H1 (cell line): ENCODE measurements around the gene MAPRE2. TPM values are rescaled to one million over a fixed set of nuclear protein-coding genes. Genes with fewer than 3 reads are reported as not detected.

Source experiments
- CTCF ChIA-PET: fragments of 300-600 bp; sonication (Branson Sonifier 250); formaldehyde crosslinking; loops from one replicate; lab custom pipeline; 2021; ENCODE audit not compliant: partially characterized antibody; lab: Charles Lee
- POLR2A ChIA-PET: fragments of 300-600 bp; sonication (Branson Sonifier 250); formaldehyde crosslinking; loops from one replicate; lab custom pipeline; 2021; ENCODE audit warnings: inconsistent platforms; ENCODE audit not compliant: partially characterized antibody; lab: Charles Lee
- DNase-seq, 2 experiments: peaks; one replicate each; pipeline versions ENCODE4 v3.0.0 to v3.0.0-alpha.2; 2010 to 2022; ENCODE audit warnings: low spot score in 2 of 2, low read depth in 1 of 2, mixed read lengths in 1 of 2
- FAIRE-seq: peaks from 2 replicates; lab custom pipeline; 2011; peaks lifted over from hg19 to GRCh38; lab: Jason Lieb, UNC
- H2AFZ ChIP-seq: 2 replicates; pipeline ENCODE4 v1.8.1; 2012; ENCODE audit warnings: low read length, inconsistent platforms
- H2AK5ac ChIP-seq: 2 replicates; pipeline ENCODE4 v1.6.1; 2013; ENCODE audit warnings: low read depth, low read length
- H2BK120ac ChIP-seq: replicated peaks from 2 replicates; pipeline ENCODE3; 2013; ENCODE audit warnings: low read depth, low read length, inconsistent platforms
- H2BK12ac ChIP-seq: 2 replicates; pipeline ENCODE4 v1.6.1; 2013; ENCODE audit warnings: low read depth, low read length
- H2BK15ac ChIP-seq: 2 replicates; pipeline ENCODE4 v1.6.1; 2013; ENCODE audit warnings: low read length
- H2BK20ac ChIP-seq: 2 replicates; pipeline ENCODE4 v1.6.1; 2013; ENCODE audit warnings: low read length
- H2BK5ac ChIP-seq: 2 replicates; pipeline ENCODE4 v1.6.1; 2013; ENCODE audit warnings: low read depth, low read length
- H3K14ac ChIP-seq: 2 replicates; pipeline ENCODE4 v1.6.1; 2013; ENCODE audit warnings: inconsistent platforms; ENCODE audit not compliant: insufficient read length
- H3K18ac ChIP-seq: 2 replicates; pipeline ENCODE4 v1.6.1; 2013; ENCODE audit warnings: low read length; ENCODE audit errors: extremely low read depth
- H3K23ac ChIP-seq: 2 replicates; pipeline ENCODE4 v1.6.1; 2013; ENCODE audit warnings: inconsistent platforms; ENCODE audit not compliant: insufficient read length
- H3K23me2 ChIP-seq: 2 replicates; pipeline ENCODE4 v1.6.1; 2013; ENCODE audit warnings: low read depth, low read length
- H3K27ac ChIP-seq: 2 replicates; pipeline ENCODE4 v1.6.1; 2011; ENCODE audit warnings: low read depth, low read length, inconsistent platforms
- H3K27me3 ChIP-seq, 4 experiments: replicated peaks in 1 of 4; 1 replicate in 1 of 4; 2 replicates in 3 of 4; pipeline versions ENCODE4 v1.6.1 to v1.8.1; 2011 to 2013; ENCODE audit warnings: low read length in 3 of 4, mild to moderate bottlenecking in 3 of 4, inconsistent platforms in 2 of 4, mixed read lengths in 2 of 4, moderate library complexity in 1 of 4; ENCODE audit not compliant: control insufficient read depth in 3 of 4, insufficient read depth in 3 of 4; ENCODE audit errors: extremely low read depth in 1 of 4
- H3K36me3 ChIP-seq, 4 experiments: 2 replicates each; pipeline versions ENCODE4 v1.6.1 to v1.8.1; 2011 to 2013; ENCODE audit warnings: mild to moderate bottlenecking in 4 of 4, low read length in 3 of 4, moderate library complexity in 2 of 4, control low read depth in 1 of 4, inconsistent platforms in 1 of 4; ENCODE audit not compliant: insufficient read depth in 4 of 4, control insufficient read depth in 2 of 4
- H3K4ac ChIP-seq: replicated peaks from 2 replicates; pipeline ENCODE3; 2013; ENCODE audit warnings: low read length, low read depth, mixed read lengths, inconsistent platforms; ENCODE audit not compliant: insufficient read length
- H3K4me1 ChIP-seq, 4 experiments: replicated peaks in 1 of 4; 1 replicate in 1 of 4; 2 replicates in 3 of 4; pipeline versions ENCODE4 v1.6.1 to v1.8.1; 2011 to 2013; ENCODE audit warnings: low read length in 3 of 4, inconsistent platforms in 2 of 4, mixed read lengths in 1 of 4; ENCODE audit not compliant: insufficient read depth in 4 of 4, control insufficient read depth in 3 of 4
- H3K4me2 ChIP-seq, 2 experiments: 2 replicates each; pipeline versions ENCODE4 v1.6.1 to v1.8.1; 2011 to 2013; ENCODE audit warnings: low read depth in 2 of 2, low read length in 2 of 2, control low read depth in 1 of 2, inconsistent platforms in 1 of 2, mild to moderate bottlenecking in 1 of 2; ENCODE audit not compliant: insufficient read depth in 1 of 2
- H3K4me3 ChIP-seq, 4 experiments: fragments of 200-600, 300-600 bp in 1 of 4; sonication (generic), shearing (Covaris generic), sonication (Bioruptor Twin) in 1 of 4; 2 replicates each; pipeline versions ENCODE4 v1.5.1 to v1.8.1; 2011 to 2016; ENCODE audit warnings: low read length in 4 of 4, low read depth in 3 of 4, control low read depth in 2 of 4, inconsistent platforms in 2 of 4, mild to moderate bottlenecking in 2 of 4, mixed read lengths in 1 of 4, moderate library complexity in 1 of 4; ENCODE audit not compliant: insufficient read depth in 2 of 4; ENCODE audit errors: extremely low read depth in 1 of 4
- H3K56ac ChIP-seq: replicated peaks from 2 replicates; pipeline ENCODE3; 2013; ENCODE audit warnings: low read depth, mild to moderate bottlenecking, mixed read lengths, low read length, inconsistent platforms; ENCODE audit not compliant: insufficient read length
- H3K79me1 ChIP-seq: 2 replicates; pipeline ENCODE4 v1.6.1; 2013; ENCODE audit warnings: low read depth, low read length, control low read depth
- H3K79me2 ChIP-seq, 2 experiments: 2 replicates each; pipeline versions ENCODE4 v1.6.1 to v1.8.1; 2012 to 2013; ENCODE audit warnings: low read length in 2 of 2, mild to moderate bottlenecking in 2 of 2, inconsistent platforms in 1 of 2; ENCODE audit not compliant: insufficient read depth in 2 of 2, control insufficient read depth in 1 of 2
- H3K9ac ChIP-seq, 4 experiments: replicated peaks in 1 of 4; 1 replicate in 1 of 4; 2 replicates in 3 of 4; pipeline versions ENCODE4 v1.6.1 to v1.8.1; 2011 to 2013; ENCODE audit warnings: low read depth in 3 of 4, low read length in 3 of 4, control low read depth in 2 of 4, mild to moderate bottlenecking in 2 of 4, moderate library complexity in 2 of 4, inconsistent platforms in 1 of 4; ENCODE audit errors: extremely low read depth in 1 of 4
- H3K9me3 ChIP-seq, 2 experiments: 2 replicates each; pipeline versions ENCODE4 v1.6.1 to v1.8.1; 2012 to 2013; ENCODE audit warnings: mild to moderate bottlenecking in 2 of 2, moderate library complexity in 2 of 2, control low read depth in 1 of 2, inconsistent platforms in 1 of 2, low read depth in 1 of 2, low read length in 1 of 2, mixed read lengths in 1 of 2; ENCODE audit not compliant: insufficient read depth in 2 of 2
- H4K20me1 ChIP-seq, 2 experiments: replicated peaks in 1 of 2; 2 replicates each; pipeline versions ENCODE3 to v1.8.1; 2011 to 2013; ENCODE audit warnings: inconsistent platforms in 2 of 2, low read length in 2 of 2, mild to moderate bottlenecking in 1 of 2; ENCODE audit not compliant: insufficient read depth in 2 of 2, control insufficient read depth in 1 of 2
- H4K5ac ChIP-seq: 2 replicates; pipeline ENCODE4 v1.6.1; 2013; ENCODE audit warnings: low read length, low read depth, mixed read lengths, inconsistent platforms; ENCODE audit not compliant: insufficient read length
- H4K8ac ChIP-seq: 2 replicates; pipeline ENCODE4 v1.8.0; 2013; ENCODE audit warnings: mild to moderate bottlenecking, moderate library complexity, low read length, inconsistent platforms; ENCODE audit not compliant: insufficient read depth; ENCODE audit errors: extremely low read depth
- H4K91ac ChIP-seq: replicated peaks from 2 replicates; pipeline ENCODE3; 2013; ENCODE audit warnings: low read length, mixed read lengths, inconsistent platforms; ENCODE audit not compliant: insufficient read length
- CHD2 ChIP-seq: IDR thresholded peaks from 2 replicates; pipeline ENCODE4 v1.6.1; 2012; ENCODE audit warnings: low read length, improper control_type of control experiment
- EP300 ChIP-seq, 2 experiments: IDR thresholded peaks; 1 replicate in 1 of 2; 2 replicates in 1 of 2; pipeline ENCODE4 v1.6.1; 2011 to 2012; ENCODE audit warnings: low read depth in 2 of 2, low read length in 2 of 2, mild to moderate bottlenecking in 2 of 2, borderline replicate concordance in 1 of 2, inconsistent platforms in 1 of 2, moderate library complexity in 1 of 2
- MAFK ChIP-seq: IDR thresholded peaks from 2 replicates; pipeline ENCODE4 v1.6.1; 2012; ENCODE audit warnings: low read depth, mild to moderate bottlenecking, improper control_type of control experiment, low read length
- PHF8 ChIP-seq: fragments of 200-600 bp; sonication (generic); conservative IDR thresholded peaks from 2 replicates; pipeline ENCODE4 v1.7.1; 2012; ENCODE audit warnings: low read depth, mild to moderate bottlenecking, inconsistent platforms, low read length, moderate library complexity
- USF2 ChIP-seq: IDR thresholded peaks from 2 replicates; pipeline ENCODE4 v1.6.1; 2011; ENCODE audit warnings: low read length, improper control_type of control experiment
- WGBS, 2 experiments: shearing (Covaris generic) in 1 of 2; methylation state at CpG; one replicate each; pipeline versions ENCODE4 v1.1.6 to v1.1.7; 2013 to 2015; ENCODE audit warnings: low lambda C conversion rate in 2 of 2, mixed read lengths in 2 of 2, inconsistent platforms in 1 of 2, low coverage in 1 of 2, missing lambda C conversion rate in 1 of 2; ENCODE audit not compliant: insufficient replicate concordance in 2 of 2, insufficient coverage in 1 of 2, insufficient read length in 1 of 2; ENCODE audit errors: extremely low coverage in 1 of 2, missing lambda C conversion rate in 1 of 2; 5-methylcytosine and 5-hydroxymethylcytosine counted together
- polyA plus RNA-seq, 7 experiments: library from polyadenylated mRNA; depleted of rRNA in 3 of 7; stranded (reverse) in 5 of 7; unstranded in 2 of 7; fragments of >200 nt in 5 of 7; fragments of 200-250 nt in 2 of 7; gene quantifications; 1 replicate in 5 of 7; 2 replicates in 1 of 7; 4 replicates in 1 of 7; pipeline versions ENCODE4 v1.2.1 to v1.2.3, GENCODE V29; 2011 to 2013; ENCODE audit warnings: missing spikeins in 2 of 7, mixed read lengths in 2 of 7
- total RNA-seq: library from RNA; stranded (reverse); fragmentation: NEBNext Ultra II Directional; extraction: Animal tissue kit (Norgen Biotek cat#: 25700); gene quantifications from 2 replicates; pipeline ENCODE4 v1.2.1, GENCODE V29; 2021

MAPRE2 gene
- total and polyA plus RNA-seq, 2 of the 8 experiments (the other 6 are each of a cell fraction or from before 2014, with no cell fraction given): 32.6 to 33.1 TPM

GRCh38 chr18:35085450-35086380, 44.5 kb downstream of the MAPRE2 start:
- FAIRE-seq (no peak), DNase-seq (no peak)
- Histone ChIP-seq H3K27ac (no peak overlapping the region), H2BK12ac (no peak overlapping the region), H4K91ac (no peak overlapping the region), H3K27me3 (no peaks in the 10 kb centered on the region), H2BK15ac (no peak overlapping the region), H3K18ac (no peak overlapping the region), H2BK120ac (no peak overlapping the region), H3K79me1 (0 out of 2 replicates have a peak, but pooled peaks cover 2% of the 10 kb centered on the region), H3K4me3 (no peak overlapping the region), H3K4me1 (no peaks in the 10 kb centered on the region; a peak in 1 of 7 replicates), H2BK5ac (no peak overlapping the region), H2BK20ac (no peak overlapping the region), H3K56ac (no peak overlapping the region), H2AFZ (no peak overlapping the region), H3K9ac (no peak overlapping the region), H3K36me3 (no peaks in the 10 kb centered on the region), H3K79me2 (no peaks in the 10 kb centered on the region), H4K20me1 (no peaks in the 10 kb centered on the region), H3K14ac (no peak overlapping the region), H3K4ac (no peak overlapping the region), H3K23me2 (no peaks in the 10 kb centered on the region), H4K8ac (no peak overlapping the region), H4K5ac (no peak overlapping the region), H3K4me2 (no peak overlapping the region), H3K9me3 (no peaks in the 10 kb centered on the region), H3K23ac (no peak overlapping the region), H2AK5ac (no peak overlapping the region)
- ChIA-PET CTCF (interaction anchor here (0.6 to 2.2 kb wide), 6 partner anchors 9 to 200 kb away, joined by 3 to 11 read pairs (median 4); no protein-coding TSS in a partner anchor), POLR2A (no interaction called here)
- 89% methylated on average over 3 of the region's 3 CpGs; no CpG with 5 or more reads in 1 of the 2 experiments for WGBS, 2 experiments
- TF ChIP-seq MAFK (no peak), CHD2 (no peak), EP300 (IDR thresholded peaks at IDR 0.05; ENCODE audit: borderline replicate concordance in 1 of 2, low read depth in 2 of 2, low read length in 2 of 2) (no peak), PHF8 (no peak), USF2 (no peak)
